ENCODE data around the gene COL16A1. TPM values are rescaled to one million over a fixed set of nuclear protein-coding genes. Genes with fewer than 3 reads are reported as not detected.
A peak's percentile ranks its signal among the peaks of the same experiment; 100 is the strongest.

COL16A1 gene
- total RNA-seq (1 to 10 TPM; 3.0 to 3.8 TPM), polyA plus RNA-seq (1 to 10 TPM in 1 of 2 donors, under 1 TPM in 1; 0.43 to 1.7 TPM)

DNA sequence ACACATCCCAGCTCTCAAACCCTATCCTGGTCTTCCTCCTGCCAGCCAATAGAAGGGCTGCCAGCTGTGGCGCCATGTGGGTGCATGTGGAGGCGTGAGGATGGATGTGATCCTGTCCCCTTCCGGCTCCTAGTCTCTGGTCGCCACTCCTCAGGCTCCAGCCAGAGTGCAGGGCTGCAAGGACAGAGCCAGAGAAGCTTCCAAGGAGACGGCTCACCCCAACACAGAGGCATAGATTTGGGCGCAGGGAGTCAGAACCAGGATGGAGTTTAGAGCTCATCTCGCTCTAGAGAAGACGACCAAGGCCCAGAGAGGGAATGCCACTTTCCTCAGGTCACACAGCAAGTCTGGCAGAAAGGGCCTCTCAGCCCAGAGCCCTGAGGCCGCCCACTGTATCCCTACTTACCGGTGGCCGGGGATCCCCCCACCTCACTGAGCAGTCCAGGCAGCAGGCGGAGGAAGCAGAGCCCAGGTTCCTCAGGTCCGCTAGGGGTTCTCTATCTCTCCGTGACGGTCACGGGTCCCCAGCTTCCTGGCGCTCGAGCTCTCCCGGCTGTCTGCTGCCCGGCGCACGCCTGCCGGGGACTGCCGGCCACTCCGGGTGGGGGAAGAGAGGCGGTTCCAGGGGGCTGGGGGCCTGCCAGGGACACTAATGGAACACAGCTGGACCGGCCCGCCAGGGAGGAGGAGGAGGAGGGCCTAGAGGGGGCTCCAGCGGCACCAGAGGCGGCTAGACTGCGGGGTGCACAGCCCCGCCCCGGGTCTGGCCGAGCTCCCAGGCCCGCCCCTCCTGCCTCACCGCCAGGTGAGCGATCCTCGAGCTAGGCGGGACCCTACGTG lies at the start of gene COL16A1:
TSS of gene COL16A1 (minus strand) at position 587 of the 840 bp plus-strand sequence. CDS start 1,824 bp downstream, outside the sequence.
- Histone ChIP-seq H3K27ac (ENCODE audit: low read depth in 1 of 2, low read length in 2 of 2) (peak within 1 kb of the TSS; percentile 23 to 29), H3K4me1 (ENCODE audit: control insufficient read depth in 4 of 4, insufficient read depth in 4 of 4, low read length in 3 of 4) (peaks cover 11 to 20% (median 14%) of the 10 kb centered on the region in 4 donors), H3K4me3 (ENCODE audit: low read depth in 1 of 3, low read length in 3 of 3) (no peak within 1 kb of the TSS), H3K27me3 (ENCODE audit: control insufficient read depth in 4 of 4, insufficient read depth in 4 of 4, low read length in 3 of 4) (peaks cover 0 to 6% (median 2%) of the 10 kb centered on the region in 4 donors), H3K9me3 (ENCODE audit: control insufficient read depth in 4 of 4, low read length in 3 of 4) (no peaks in the 10 kb centered on the region), H3K9ac (ENCODE audit: low read depth in 1 of 2, low read length in 2 of 2) (no peak within 1 kb of the TSS), H3K36me3 (ENCODE audit: control insufficient read depth in 4 of 4, insufficient read depth in 3 of 4, low read depth in 1 of 4, low read length in 3 of 4) (no peaks in the 10 kb centered on the region)
- no peak for TF ChIP-seq RAD21 (IDR thresholded peaks at IDR 0.05)
- 39% methylated on average over 40 of the region's 40 CpGs for WGBS
- peak; percentile 37 for DNase-seq (ENCODE audit: low spot score)

DNA sequence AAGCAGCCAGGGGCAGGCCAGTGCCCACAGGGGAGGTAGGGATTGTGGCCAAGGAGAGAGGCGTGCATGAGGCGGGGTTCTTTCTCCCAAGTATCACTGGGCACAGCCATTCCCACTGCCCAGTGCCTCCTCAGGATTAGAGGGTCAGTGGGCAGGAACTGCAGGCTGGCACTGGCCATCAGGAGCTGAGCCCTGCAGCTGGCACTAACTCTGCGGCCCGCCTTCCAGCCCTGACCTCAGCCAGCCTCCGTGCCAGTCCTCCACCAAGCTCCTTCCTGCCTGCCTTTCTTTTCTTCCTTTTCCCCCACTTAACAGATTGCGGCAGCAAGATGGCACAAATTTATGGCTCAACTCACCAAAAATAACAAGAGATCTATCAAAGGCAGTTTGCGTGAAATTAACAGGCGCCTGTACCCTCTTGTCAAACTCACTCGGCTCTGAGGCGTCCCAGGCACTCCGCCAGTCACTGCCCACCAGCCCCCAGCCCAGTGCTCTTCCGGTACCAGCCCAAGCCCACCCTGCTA lies 49.2 kb upstream of the COL16A1 start:
- 85% methylated on average over 12 of the region's 12 CpGs for WGBS
- H3K9me3 ChIP-seq (ENCODE audit: control insufficient read depth in 4 of 4, low read length in 3 of 4) = no peaks in the 10 kb centered on the region
- H3K4me3 ChIP-seq (ENCODE audit: low read depth in 1 of 3, low read length in 3 of 3) = no peak overlapping the region
- H3K36me3 ChIP-seq (ENCODE audit: control insufficient read depth in 4 of 4, insufficient read depth in 3 of 4, low read depth in 1 of 4, low read length in 3 of 4) = no peaks in the 10 kb centered on the region
- no peaks in the 10 kb centered on the region for H3K27me3 ChIP-seq (ENCODE audit: control insufficient read depth in 4 of 4, insufficient read depth in 4 of 4, low read length in 3 of 4)
- H3K27ac ChIP-seq (ENCODE audit: low read depth in 1 of 2, low read length in 2 of 2) = no peak overlapping the region
- H3K4me1 ChIP-seq (ENCODE audit: control insufficient read depth in 4 of 4, insufficient read depth in 4 of 4, low read length in 3 of 4) = peaks cover 5 to 18% (median 9%) of the 10 kb centered on the region in 4 donors
- TF ChIP-seq, protein P1, sequence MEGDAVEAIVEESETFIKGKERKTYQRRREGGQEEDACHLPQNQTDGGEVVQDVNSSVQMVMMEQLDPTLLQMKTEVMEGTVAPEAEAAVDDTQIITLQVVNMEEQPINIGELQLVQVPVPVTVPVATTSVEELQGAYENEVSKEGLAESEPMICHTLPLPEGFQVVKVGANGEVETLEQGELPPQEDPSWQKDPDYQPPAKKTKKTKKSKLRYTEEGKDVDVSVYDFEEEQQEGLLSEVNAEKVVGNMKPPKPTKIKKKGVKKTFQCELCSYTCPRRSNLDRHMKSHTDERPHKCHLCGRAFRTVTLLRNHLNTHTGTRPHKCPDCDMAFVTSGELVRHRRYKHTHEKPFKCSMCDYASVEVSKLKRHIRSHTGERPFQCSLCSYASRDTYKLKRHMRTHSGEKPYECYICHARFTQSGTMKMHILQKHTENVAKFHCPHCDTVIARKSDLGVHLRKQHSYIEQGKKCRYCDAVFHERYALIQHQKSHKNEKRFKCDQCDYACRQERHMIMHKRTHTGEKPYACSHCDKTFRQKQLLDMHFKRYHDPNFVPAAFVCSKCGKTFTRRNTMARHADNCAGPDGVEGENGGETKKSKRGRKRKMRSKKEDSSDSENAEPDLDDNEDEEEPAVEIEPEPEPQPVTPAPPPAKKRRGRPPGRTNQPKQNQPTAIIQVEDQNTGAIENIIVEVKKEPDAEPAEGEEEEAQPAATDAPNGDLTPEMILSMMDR (IDR thresholded peaks at IDR 0.05; ENCODE audit: low read depth, low read length, missing input control) = no peak
- no peak for TF ChIP-seq FOXA1 (IDR thresholded peaks at IDR 0.05)
- TF ChIP-seq NR2F2 (IDR thresholded peaks at IDR 0.05) = no peak
- TF ChIP-seq, protein P2, sequence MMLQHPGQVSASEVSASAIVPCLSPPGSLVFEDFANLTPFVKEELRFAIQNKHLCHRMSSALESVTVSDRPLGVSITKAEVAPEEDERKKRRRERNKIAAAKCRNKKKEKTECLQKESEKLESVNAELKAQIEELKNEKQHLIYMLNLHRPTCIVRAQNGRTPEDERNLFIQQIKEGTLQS (IDR thresholded peaks at IDR 0.05) = no peak
- H3K9ac ChIP-seq (ENCODE audit: low read depth in 1 of 2, low read length in 2 of 2) = no peak overlapping the region
- DNase-seq (ENCODE audit: low spot score) = no peak

DNA sequence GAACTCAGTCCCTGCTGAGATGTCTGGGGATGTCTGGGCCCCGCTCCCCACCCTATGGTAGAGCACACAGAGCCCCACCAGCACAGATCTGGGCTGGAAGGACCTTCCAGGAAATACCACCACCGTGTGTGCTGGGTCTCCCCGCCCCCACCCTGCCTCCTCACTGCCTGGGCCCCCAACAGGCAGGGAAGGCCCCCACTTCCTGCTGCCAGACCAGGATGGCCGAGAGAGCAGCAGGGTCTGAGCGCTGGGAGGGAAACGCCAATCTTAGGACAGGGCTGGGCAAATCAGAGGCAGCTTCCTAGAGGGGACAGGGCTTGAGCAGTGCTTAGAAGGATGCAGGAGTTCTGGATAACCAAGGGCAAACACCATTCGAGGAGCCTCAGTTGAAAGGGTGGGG lies 48.4 kb upstream of the COL16A1 start:
- H3K4me1 ChIP-seq (ENCODE audit: control insufficient read depth in 4 of 4, insufficient read depth in 4 of 4, low read length in 3 of 4) = peaks cover 5 to 18% (median 9%) of the 10 kb centered on the region in 4 donors
- TF ChIP-seq FOXA2 (IDR thresholded peaks at IDR 0.05) (no peak), JUND (IDR thresholded peaks at IDR 0.05) (no peak), NR2F2 (IDR thresholded peaks at IDR 0.05) (no peak), FOXA1 (IDR thresholded peaks at IDR 0.05) (no peak), TAF1 (conservative IDR thresholded peaks at IDR 0.05) (no peak), HNF4G (IDR thresholded peaks at IDR 0.05) (no peak), EGR1 (IDR thresholded peaks at IDR 0.05; ENCODE audit: low read depth in 2 of 2) (no peak)
- TF ChIP-seq, protein P3, sequence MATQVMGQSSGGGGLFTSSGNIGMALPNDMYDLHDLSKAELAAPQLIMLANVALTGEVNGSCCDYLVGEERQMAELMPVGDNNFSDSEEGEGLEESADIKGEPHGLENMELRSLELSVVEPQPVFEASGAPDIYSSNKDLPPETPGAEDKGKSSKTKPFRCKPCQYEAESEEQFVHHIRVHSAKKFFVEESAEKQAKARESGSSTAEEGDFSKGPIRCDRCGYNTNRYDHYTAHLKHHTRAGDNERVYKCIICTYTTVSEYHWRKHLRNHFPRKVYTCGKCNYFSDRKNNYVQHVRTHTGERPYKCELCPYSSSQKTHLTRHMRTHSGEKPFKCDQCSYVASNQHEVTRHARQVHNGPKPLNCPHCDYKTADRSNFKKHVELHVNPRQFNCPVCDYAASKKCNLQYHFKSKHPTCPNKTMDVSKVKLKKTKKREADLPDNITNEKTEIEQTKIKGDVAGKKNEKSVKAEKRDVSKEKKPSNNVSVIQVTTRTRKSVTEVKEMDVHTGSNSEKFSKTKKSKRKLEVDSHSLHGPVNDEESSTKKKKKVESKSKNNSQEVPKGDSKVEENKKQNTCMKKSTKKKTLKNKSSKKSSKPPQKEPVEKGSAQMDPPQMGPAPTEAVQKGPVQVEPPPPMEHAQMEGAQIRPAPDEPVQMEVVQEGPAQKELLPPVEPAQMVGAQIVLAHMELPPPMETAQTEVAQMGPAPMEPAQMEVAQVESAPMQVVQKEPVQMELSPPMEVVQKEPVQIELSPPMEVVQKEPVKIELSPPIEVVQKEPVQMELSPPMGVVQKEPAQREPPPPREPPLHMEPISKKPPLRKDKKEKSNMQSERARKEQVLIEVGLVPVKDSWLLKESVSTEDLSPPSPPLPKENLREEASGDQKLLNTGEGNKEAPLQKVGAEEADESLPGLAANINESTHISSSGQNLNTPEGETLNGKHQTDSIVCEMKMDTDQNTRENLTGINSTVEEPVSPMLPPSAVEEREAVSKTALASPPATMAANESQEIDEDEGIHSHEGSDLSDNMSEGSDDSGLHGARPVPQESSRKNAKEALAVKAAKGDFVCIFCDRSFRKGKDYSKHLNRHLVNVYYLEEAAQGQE (IDR thresholded peaks at IDR 0.05) = no peak
- DNase-seq (ENCODE audit: low spot score) = no peak
- no peak overlapping the region for H3K9ac ChIP-seq (ENCODE audit: low read depth in 1 of 2, low read length in 2 of 2)
- no peaks in the 10 kb centered on the region for H3K9me3 ChIP-seq (ENCODE audit: control insufficient read depth in 4 of 4, low read length in 3 of 4)
- 69% methylated on average over 7 of the region's 7 CpGs for WGBS
- no peaks in the 10 kb centered on the region for H3K36me3 ChIP-seq (ENCODE audit: control insufficient read depth in 4 of 4, insufficient read depth in 3 of 4, low read depth in 1 of 4, low read length in 3 of 4)
- no peaks in the 10 kb centered on the region for H3K27me3 ChIP-seq (ENCODE audit: control insufficient read depth in 4 of 4, insufficient read depth in 4 of 4, low read length in 3 of 4)
- H3K4me3 ChIP-seq (ENCODE audit: low read depth in 1 of 3, low read length in 3 of 3) = no peak overlapping the region
- no peak overlapping the region for H3K27ac ChIP-seq (ENCODE audit: low read depth in 1 of 2, low read length in 2 of 2)

All from liver (tissue), 9 donors.